OCI-LY1 (cell line): ENCODE results near the gene COQ4.

Source experiments
- EZH2 ChIP-seq: fragments of 200-600 bp; sonication (generic), shearing (Covaris generic); IDR thresholded peaks from 2 replicates; pipeline ENCODE4 v1.8.0; 2017; ENCODE audit warnings: borderline replicate concordance, mixed run types, mild to moderate bottlenecking, antibody characterized with exemption, low read length, moderate library complexity, mixed read lengths
- TF ChIP-seq, protein P1 (sequence below): fragments of 200-600 bp; sonication (generic), shearing (Covaris generic); IDR thresholded peaks from 2 replicates; pipeline ENCODE4 v1.5.1; 2017; ENCODE audit warnings: mild to moderate bottlenecking, antibody characterized with exemption, low read length, moderate library complexity, mixed read lengths

DNA sequence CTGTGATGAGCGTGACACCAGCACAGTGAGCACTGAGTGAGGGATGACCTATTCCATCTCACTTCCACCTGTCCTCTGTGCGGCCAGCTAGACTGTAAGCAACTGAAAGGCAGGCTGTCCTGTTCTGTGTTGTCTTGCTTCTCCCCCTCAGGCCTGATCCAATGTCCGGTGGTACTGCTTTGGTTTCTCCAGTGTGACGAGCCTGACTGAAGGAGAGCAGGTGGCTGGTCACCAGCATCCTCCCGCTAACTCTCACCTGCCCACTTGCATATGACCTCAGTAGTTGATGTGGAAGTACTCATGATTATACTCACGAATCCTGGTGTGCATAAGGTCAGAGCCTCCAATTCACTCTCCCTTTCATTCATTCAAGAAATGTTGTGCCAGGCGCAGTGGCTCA, 15.3 kb downstream of the COQ4 start:
- TF ChIP-seq, protein P1, sequence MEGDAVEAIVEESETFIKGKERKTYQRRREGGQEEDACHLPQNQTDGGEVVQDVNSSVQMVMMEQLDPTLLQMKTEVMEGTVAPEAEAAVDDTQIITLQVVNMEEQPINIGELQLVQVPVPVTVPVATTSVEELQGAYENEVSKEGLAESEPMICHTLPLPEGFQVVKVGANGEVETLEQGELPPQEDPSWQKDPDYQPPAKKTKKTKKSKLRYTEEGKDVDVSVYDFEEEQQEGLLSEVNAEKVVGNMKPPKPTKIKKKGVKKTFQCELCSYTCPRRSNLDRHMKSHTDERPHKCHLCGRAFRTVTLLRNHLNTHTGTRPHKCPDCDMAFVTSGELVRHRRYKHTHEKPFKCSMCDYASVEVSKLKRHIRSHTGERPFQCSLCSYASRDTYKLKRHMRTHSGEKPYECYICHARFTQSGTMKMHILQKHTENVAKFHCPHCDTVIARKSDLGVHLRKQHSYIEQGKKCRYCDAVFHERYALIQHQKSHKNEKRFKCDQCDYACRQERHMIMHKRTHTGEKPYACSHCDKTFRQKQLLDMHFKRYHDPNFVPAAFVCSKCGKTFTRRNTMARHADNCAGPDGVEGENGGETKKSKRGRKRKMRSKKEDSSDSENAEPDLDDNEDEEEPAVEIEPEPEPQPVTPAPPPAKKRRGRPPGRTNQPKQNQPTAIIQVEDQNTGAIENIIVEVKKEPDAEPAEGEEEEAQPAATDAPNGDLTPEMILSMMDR = no peak
- TF ChIP-seq EZH2 = no peak
